ENCODE data around the gene PIH1D1. TPM values are rescaled to one million over a fixed set of nuclear protein-coding genes. Genes with fewer than 3 reads are reported as not detected.

The PIH1D1 gene
- total RNA-seq, 1 experiment from 2014 or later, result 153 TPM

DNA sequence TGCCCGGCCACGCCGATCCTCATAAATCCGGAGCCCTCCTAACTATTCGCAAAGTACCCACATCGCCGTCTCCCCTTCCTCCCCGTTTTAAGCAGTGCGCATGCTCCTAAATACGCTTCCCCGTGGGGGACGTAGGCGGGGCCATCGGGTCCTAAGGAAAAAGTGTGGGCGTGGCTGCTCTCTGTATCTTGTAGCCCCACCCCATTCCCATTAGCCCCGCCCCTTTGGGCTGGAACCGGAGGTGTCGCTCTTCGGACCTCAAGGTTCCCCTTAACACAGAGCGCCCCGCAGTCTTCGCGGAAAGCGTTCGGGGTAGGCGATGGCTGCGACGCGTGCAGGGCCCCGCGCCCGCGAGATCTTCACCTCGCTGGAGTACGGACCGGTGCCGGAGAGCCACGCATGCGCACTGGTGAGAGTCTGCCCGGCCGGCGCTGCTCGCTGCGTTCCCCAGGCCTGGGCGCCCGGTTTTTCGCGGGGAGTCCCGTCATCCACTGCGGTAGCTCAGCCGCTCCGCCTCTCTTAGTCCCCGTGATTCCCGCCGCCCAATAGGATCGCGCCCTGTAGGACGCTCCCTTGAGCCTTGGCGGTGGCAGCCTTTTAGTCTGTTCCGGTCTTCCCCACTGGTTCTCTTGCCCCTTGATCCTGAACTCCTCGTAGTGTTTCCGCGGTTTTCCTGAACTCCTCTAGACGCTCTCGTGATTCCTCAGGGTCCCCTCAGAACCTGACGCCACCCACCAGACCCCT, 1.6 kb upstream of the PIH1D1 start, which contains the start of gene ALDH16A1 (continued):
- TF ChIP-seq, protein P1, sequence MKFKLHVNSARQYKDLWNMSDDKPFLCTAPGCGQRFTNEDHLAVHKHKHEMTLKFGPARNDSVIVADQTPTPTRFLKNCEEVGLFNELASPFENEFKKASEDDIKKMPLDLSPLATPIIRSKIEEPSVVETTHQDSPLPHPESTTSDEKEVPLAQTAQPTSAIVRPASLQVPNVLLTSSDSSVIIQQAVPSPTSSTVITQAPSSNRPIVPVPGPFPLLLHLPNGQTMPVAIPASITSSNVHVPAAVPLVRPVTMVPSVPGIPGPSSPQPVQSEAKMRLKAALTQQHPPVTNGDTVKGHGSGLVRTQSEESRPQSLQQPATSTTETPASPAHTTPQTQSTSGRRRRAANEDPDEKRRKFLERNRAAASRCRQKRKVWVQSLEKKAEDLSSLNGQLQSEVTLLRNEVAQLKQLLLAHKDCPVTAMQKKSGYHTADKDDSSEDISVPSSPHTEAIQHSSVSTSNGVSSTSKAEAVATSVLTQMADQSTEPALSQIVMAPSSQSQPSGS (CRISPR knock-in tag; IDR thresholded peaks at IDR 0.05; ENCODE audit: borderline replicate concordance, low read depth), result no peak
- TF ChIP-seq CREM (CRISPR knock-in tag; IDR thresholded peaks at IDR 0.05), result no peak
- TF ChIP-seq, protein P2, sequence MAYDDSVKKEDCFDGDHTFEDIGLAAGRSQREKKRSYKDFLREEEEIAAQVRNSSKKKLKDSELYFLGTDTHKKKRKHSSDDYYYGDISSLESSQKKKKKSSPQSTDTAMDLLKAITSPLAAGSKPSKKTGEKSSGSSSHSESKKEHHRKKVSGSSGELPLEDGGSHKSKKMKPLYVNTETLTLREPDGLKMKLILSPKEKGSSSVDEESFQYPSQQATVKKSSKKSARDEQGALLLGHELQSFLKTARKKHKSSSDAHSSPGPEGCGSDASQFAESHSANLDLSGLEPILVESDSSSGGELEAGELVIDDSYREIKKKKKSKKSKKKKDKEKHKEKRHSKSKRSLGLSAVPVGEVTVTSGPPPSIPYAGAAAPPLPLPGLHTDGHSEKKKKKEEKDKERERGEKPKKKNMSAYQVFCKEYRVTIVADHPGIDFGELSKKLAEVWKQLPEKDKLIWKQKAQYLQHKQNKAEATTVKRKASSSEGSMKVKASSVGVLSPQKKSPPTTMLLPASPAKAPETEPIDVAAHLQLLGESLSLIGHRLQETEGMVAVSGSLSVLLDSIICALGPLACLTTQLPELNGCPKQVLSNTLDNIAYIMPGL (CRISPR knock-in tag; IDR thresholded peaks at IDR 0.05), result 0 out of 2 replicates have a peak, but pooled peaks have one; percentile 38
- peak; percentile 24; the same call in 1 of the 2 replicates for TF ChIP-seq NFE2L1 (CRISPR knock-in tag; IDR thresholded peaks at IDR 0.05)
- TF ChIP-seq NFYB (CRISPR knock-in tag; conservative IDR thresholded peaks at IDR 0.05; ENCODE audit: low read depth), result peak; percentile 81
- 0 out of 2 replicates have a peak, but pooled peaks have one; percentile 64 for TF ChIP-seq CREB1 (CRISPR knock-in tag; IDR thresholded peaks at IDR 0.05)

DNA sequence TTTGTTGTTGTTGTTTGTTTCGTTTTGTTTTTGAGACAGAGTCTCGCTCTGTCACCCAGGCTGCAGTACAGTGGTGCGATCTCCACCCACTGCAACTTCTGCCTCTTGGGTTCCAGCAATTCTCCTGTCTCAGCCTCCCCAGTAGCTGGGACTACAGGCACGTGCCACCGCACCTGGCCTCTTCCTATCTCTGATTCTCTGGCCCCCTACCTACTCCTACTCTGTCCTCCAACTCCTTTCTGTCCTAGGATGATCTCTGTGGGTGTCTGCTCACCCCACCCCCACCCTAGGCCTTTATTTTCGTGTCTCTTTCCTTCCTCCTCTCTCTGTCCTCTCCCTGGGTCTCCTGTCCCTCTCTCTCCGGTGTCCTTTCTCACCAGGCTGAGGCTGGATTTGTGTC, 1.2 kb downstream of the PIH1D1 start:
- ChIA-PET POLR2A (no interaction called here), CTCF (interaction anchor here (2.8 kb wide), 1 partner anchor 26 kb away, joined by 17 read pairs; no protein-coding TSS in a partner anchor)
- Mint-ChIP-seq H3K27me3 (ENCODE audit: low read depth) (no peaks in the 10 kb centered on the region), H3K4me3 (peak overlapping the region; percentile 94), H3K9me3 (no peaks in the 10 kb centered on the region), H3K36me3 (peaks cover 32% of the 10 kb centered on the region), H3K4me1 (peaks cover 38% of the 10 kb centered on the region), H3K27ac (peak overlapping the region; percentile 94)
- TF ChIP-seq GABPB1 (CRISPR knock-in tag; IDR thresholded peaks at IDR 0.05), result no peak
- TF ChIP-seq, protein P1 (CRISPR knock-in tag; IDR thresholded peaks at IDR 0.05; ENCODE audit: borderline replicate concordance, low read depth), result no peak
- TF ChIP-seq, protein P3, sequence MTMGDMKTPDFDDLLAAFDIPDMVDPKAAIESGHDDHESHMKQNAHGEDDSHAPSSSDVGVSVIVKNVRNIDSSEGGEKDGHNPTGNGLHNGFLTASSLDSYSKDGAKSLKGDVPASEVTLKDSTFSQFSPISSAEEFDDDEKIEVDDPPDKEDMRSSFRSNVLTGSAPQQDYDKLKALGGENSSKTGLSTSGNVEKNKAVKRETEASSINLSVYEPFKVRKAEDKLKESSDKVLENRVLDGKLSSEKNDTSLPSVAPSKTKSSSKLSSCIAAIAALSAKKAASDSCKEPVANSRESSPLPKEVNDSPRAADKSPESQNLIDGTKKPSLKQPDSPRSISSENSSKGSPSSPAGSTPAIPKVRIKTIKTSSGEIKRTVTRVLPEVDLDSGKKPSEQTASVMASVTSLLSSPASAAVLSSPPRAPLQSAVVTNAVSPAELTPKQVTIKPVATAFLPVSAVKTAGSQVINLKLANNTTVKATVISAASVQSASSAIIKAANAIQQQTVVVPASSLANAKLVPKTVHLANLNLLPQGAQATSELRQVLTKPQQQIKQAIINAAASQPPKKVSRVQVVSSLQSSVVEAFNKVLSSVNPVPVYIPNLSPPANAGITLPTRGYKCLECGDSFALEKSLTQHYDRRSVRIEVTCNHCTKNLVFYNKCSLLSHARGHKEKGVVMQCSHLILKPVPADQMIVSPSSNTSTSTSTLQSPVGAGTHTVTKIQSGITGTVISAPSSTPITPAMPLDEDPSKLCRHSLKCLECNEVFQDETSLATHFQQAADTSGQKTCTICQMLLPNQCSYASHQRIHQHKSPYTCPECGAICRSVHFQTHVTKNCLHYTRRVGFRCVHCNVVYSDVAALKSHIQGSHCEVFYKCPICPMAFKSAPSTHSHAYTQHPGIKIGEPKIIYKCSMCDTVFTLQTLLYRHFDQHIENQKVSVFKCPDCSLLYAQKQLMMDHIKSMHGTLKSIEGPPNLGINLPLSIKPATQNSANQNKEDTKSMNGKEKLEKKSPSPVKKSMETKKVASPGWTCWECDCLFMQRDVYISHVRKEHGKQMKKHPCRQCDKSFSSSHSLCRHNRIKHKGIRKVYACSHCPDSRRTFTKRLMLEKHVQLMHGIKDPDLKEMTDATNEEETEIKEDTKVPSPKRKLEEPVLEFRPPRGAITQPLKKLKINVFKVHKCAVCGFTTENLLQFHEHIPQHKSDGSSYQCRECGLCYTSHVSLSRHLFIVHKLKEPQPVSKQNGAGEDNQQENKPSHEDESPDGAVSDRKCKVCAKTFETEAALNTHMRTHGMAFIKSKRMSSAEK (CRISPR knock-in tag; IDR thresholded peaks at IDR 0.05; ENCODE audit: borderline replicate concordance), result no peak
- no peak for TF ChIP-seq EMX1 (CRISPR knock-in tag; IDR thresholded peaks at IDR 0.05)
- no peak for TF ChIP-seq ZNF138 (CRISPR knock-in tag; conservative IDR thresholded peaks at IDR 0.05)
- TF ChIP-seq, protein P4, sequence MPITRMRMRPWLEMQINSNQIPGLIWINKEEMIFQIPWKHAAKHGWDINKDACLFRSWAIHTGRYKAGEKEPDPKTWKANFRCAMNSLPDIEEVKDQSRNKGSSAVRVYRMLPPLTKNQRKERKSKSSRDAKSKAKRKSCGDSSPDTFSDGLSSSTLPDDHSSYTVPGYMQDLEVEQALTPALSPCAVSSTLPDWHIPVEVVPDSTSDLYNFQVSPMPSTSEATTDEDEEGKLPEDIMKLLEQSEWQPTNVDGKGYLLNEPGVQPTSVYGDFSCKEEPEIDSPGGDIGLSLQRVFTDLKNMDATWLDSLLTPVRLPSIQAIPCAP (CRISPR knock-in tag; IDR thresholded peaks at IDR 0.05), result no peak
- no peak for TF ChIP-seq SMAD4 (CRISPR knock-in tag; IDR thresholded peaks at IDR 0.05)
- TF ChIP-seq, protein P5, sequence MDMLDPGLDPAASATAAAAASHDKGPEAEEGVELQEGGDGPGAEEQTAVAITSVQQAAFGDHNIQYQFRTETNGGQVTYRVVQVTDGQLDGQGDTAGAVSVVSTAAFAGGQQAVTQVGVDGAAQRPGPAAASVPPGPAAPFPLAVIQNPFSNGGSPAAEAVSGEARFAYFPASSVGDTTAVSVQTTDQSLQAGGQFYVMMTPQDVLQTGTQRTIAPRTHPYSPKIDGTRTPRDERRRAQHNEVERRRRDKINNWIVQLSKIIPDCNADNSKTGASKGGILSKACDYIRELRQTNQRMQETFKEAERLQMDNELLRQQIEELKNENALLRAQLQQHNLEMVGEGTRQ (CRISPR knock-in tag; IDR thresholded peaks at IDR 0.05), result no peak
- TF ChIP-seq OVOL2 (CRISPR knock-in tag; IDR thresholded peaks at IDR 0.05; ENCODE audit: borderline replicate concordance), result no peak
- no peak for TF ChIP-seq CBFB (CRISPR knock-in tag; IDR thresholded peaks at IDR 0.05; ENCODE audit: low read depth)
- TF ChIP-seq TEAD1 (CRISPR knock-in tag; IDR thresholded peaks at IDR 0.05), result no peak
- TF ChIP-seq, protein P6, sequence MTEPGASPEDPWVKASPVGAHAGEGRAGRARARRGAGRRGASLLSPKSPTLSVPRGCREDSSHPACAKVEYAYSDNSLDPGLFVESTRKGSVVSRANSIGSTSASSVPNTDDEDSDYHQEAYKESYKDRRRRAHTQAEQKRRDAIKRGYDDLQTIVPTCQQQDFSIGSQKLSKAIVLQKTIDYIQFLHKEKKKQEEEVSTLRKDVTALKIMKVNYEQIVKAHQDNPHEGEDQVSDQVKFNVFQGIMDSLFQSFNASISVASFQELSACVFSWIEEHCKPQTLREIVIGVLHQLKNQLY (CRISPR knock-in tag; IDR thresholded peaks at IDR 0.05), result no peak
- no peak for TF ChIP-seq NR2C2 (CRISPR knock-in tag; IDR thresholded peaks at IDR 0.05)
- no peak for TF ChIP-seq NFE2L1 (CRISPR knock-in tag; IDR thresholded peaks at IDR 0.05)
- ATAC-seq (no peak), DNase-seq (ENCODE audit: low spot score) (no peak)
